CD4-positive, alpha-beta T cell (primary cell): ENCODE results near the gene COL4A2. TPM values are rescaled to one million over a fixed set of nuclear protein-coding genes. Genes with fewer than 3 reads are reported as not detected.

Source experiments
- ATAC-seq: fragments of 200-7000 bp; cut with Tn5 transposase; one replicate; pipeline ENCODE4 v1.10.0; 2022; ENCODE audit warnings: mild to moderate bottlenecking; ENCODE audit not compliant: poor library complexity
- CTCF ChIA-PET: fragments of 350-600 bp; sonication (Branson Sonifier 250); formaldehyde crosslinking; loops from one replicate; lab custom pipeline; 2021; ENCODE audit warnings: antibody characterized with exemption, inconsistent platforms; lab: Charles Lee
- POLR2A ChIA-PET: fragments of 350-600 bp; sonication (Branson Sonifier 250); formaldehyde crosslinking; loops from one replicate; lab custom pipeline; 2021; ENCODE audit warnings: antibody characterized with exemption, inconsistent platforms; lab: Charles Lee
- DNase-seq, 14 experiments: peaks; one replicate each; pipeline ENCODE4 v3.0.0-alpha.2; 2013 to 2020; ENCODE audit warnings: mixed read lengths in 2 of 14
- H3K27ac ChIP-seq, 2 donors: one replicate each; pipeline versions ENCODE4 v1.5.1 to v1.7.0; 2013; ENCODE audit warnings: low read length in 2 of 2, low read depth in 1 of 2, mild to moderate bottlenecking in 1 of 2
- H3K27me3 ChIP-seq, 2 experiments: 1 replicate in 1 of 2; 2 replicates in 1 of 2; pipeline versions ENCODE4 v1.6.1 to v1.7.0; 2013; ENCODE audit warnings: low read length in 2 of 2, control low read depth in 1 of 2, mild to moderate bottlenecking in 1 of 2, moderate library complexity in 1 of 2; ENCODE audit not compliant: insufficient read depth in 2 of 2, control insufficient read depth in 1 of 2
- H3K36me3 ChIP-seq: one replicate; pipeline ENCODE4 v1.6.1; 2013; ENCODE audit warnings: low read length, control low read depth; ENCODE audit not compliant: insufficient read depth
- H3K4me1 ChIP-seq: one replicate; pipeline ENCODE4 v1.6.1; 2013; ENCODE audit warnings: low read length, control low read depth; ENCODE audit not compliant: insufficient read depth
- H3K4me3 ChIP-seq: one replicate; pipeline ENCODE4 v1.5.1; 2013; ENCODE audit warnings: mild to moderate bottlenecking, low read length, moderate library complexity
- H3K9me3 ChIP-seq, 2 experiments: 1 replicate in 1 of 2; 2 replicates in 1 of 2; pipeline versions ENCODE4 v1.6.1 to v1.7.0; 2013; ENCODE audit warnings: low read length in 2 of 2, mild to moderate bottlenecking in 2 of 2, control low read depth in 1 of 2, moderate library complexity in 1 of 2; ENCODE audit not compliant: control insufficient read depth in 1 of 2, insufficient read depth in 1 of 2
- H3K27ac Mint-ChIP-seq: one replicate; pipeline ENCODE4 v1.8.0; 2020; ENCODE audit warnings: mixed read lengths
- H3K27me3 Mint-ChIP-seq: one replicate; pipeline ENCODE4 v1.8.0; 2021; ENCODE audit warnings: mixed read lengths
- H3K36me3 Mint-ChIP-seq: one replicate; pipeline ENCODE4 v1.8.0; 2021; ENCODE audit warnings: low read depth, mixed read lengths
- H3K4me1 Mint-ChIP-seq: one replicate; pipeline ENCODE4 v1.8.0; 2021; ENCODE audit warnings: low read depth, mixed read lengths
- H3K4me3 Mint-ChIP-seq: one replicate; pipeline ENCODE4 v1.8.0; 2020; ENCODE audit warnings: mild to moderate bottlenecking, mixed read lengths
- H3K9me3 Mint-ChIP-seq: one replicate; pipeline ENCODE4 v1.8.0; 2020; ENCODE audit warnings: mixed read lengths
- intact Hi-C, 2 experiments: fragments of 100-400 bp; cut with DNase I in 1 of 2; cut with micrococcal nuclease in 1 of 2; formaldehyde crosslinking; loops; one replicate each; pipeline versions ENCODE4 v1.15.1 to v1.9.0; 2023 to 2025; cut with DNase I, micrococcal nuclease
- total RNA-seq, 174 experiments: library from RNA in 2 of 174; stranded (reverse) in 2 of 174; gene quantifications; one replicate each; pipeline ENCODE4 v1.2.3 and lab custom pipeline; 2021 to 2026
- TF ChIP-seq, protein P1 (sequence below): fragments of 200-600 bp; IDR thresholded peaks from one replicate; pipeline ENCODE4 v1.8.0; 2022; ENCODE audit warnings: antibody characterized with exemption, mild to moderate bottlenecking

COL4A2 gene
- total RNA-seq, 2 experiments from 2014 or later, result not detected

DNA sequence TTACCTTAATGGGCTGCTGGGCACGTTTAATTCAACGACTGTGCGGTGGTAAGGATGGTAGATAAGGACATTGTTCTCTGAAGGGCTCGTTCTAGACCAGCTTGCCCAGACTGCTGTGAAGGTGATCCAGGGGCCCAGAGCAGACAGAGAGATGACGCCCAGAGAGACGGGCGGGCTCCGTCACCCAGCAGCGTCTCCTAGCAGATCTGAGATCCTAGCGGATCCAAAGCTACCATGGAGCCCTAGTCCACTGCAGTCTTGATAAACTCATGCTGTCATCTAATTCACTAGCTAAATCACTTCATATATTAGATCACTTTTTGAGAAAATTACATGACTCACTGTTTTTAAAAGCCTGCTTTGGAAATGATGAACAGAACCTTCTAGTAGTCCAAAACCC lies 21.5 kb downstream of the COL4A2 start:
- POLR2A ChIA-PET, result no interaction called here
- H3K27me3 Mint-ChIP-seq, result peaks cover 69% of the 10 kb centered on the region
- H3K4me1 ChIP-seq, result no peaks in the 10 kb centered on the region

DNA sequence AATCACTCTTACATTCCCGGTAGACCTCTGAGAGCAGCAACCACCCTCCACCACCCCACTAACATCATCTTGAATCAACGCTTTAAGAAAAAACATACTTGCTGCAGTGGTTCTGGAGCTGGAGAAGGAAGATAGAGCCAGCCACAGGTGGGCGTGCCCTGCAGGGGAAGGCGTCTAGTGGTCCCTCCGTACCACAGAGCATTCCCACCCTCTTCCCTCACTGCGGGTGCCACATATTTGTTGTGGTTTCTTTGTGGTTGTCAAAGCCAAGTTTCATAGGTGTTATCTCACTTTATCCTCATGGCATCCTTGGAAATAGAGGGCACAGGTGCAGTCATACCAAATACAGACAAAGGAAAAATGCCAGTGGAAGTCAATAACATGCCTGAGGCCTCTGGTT lies 22.2 kb downstream of the COL4A2 start:
- no peak for ATAC-seq

More for the DNA sequence above, 21.5 kb downstream of the COL4A2 start:
- Mint-ChIP-seq H3K36me3 (no peaks in the 10 kb centered on the region), H3K27ac (no peak overlapping the region), H3K4me3 (no peak overlapping the region), H3K4me1 (no peaks in the 10 kb centered on the region), H3K9me3 (no peaks in the 10 kb centered on the region)
- H3K9me3 ChIP-seq, result peaks cover 0 to 10% of the 10 kb centered on the region in 2 experiments
- DNase-seq, result no peak
- H3K27me3 ChIP-seq, result peaks cover 2 to 21% of the 10 kb centered on the region in 2 experiments
- H3K36me3 ChIP-seq, result no peaks in the 10 kb centered on the region
- H3K4me3 ChIP-seq, result no peak overlapping the region
- TF ChIP-seq, protein P1, sequence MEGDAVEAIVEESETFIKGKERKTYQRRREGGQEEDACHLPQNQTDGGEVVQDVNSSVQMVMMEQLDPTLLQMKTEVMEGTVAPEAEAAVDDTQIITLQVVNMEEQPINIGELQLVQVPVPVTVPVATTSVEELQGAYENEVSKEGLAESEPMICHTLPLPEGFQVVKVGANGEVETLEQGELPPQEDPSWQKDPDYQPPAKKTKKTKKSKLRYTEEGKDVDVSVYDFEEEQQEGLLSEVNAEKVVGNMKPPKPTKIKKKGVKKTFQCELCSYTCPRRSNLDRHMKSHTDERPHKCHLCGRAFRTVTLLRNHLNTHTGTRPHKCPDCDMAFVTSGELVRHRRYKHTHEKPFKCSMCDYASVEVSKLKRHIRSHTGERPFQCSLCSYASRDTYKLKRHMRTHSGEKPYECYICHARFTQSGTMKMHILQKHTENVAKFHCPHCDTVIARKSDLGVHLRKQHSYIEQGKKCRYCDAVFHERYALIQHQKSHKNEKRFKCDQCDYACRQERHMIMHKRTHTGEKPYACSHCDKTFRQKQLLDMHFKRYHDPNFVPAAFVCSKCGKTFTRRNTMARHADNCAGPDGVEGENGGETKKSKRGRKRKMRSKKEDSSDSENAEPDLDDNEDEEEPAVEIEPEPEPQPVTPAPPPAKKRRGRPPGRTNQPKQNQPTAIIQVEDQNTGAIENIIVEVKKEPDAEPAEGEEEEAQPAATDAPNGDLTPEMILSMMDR, result no peak
- H3K27ac ChIP-seq, result no peak overlapping the region
- CTCF ChIA-PET, result no interaction called here
- ATAC-seq, result no peak
- intact Hi-C loops, result no loop called here

DNA sequence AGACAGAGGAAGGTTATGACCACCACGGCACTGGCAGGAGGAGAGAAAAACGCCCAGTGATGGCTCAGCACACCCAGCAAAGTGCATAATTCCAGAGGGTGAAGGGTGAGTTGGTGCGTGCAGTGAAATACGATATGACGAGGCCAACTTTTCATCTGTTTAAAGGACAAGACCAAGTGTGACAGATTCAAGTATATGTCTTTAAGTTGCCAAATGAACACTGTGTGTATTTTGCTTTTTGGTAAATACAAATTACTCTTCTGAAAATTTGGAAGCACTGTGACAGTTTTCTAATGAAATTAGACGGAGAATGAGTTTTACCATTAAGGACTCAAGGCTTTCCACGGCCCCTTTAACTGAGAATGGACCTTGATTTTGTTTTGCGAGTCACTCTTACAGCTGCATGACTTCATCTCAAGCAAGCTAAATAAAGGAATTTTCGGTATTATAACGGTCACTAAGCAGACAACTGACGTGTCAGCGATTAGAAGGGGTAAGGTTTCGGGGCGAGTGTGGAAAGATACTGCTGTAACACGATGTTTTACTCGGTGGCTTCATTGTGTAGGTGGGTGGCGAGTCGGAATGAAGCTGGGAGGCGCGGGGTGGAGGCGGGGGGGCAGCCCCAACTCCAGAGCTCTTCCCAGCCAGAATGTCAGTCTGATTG lies 22.8 kb downstream of the COL4A2 start:
- Histone ChIP-seq H3K27ac (no peak overlapping the region), H3K27me3 (peaks cover 2 to 9% of the 10 kb centered on the region in 2 experiments), H3K36me3 (no peaks in the 10 kb centered on the region), H3K4me1 (no peaks in the 10 kb centered on the region), H3K4me3 (no peak overlapping the region), H3K9me3 (peaks cover 0 to 16% of the 10 kb centered on the region in 2 experiments)
- Mint-ChIP-seq H3K36me3 (no peaks in the 10 kb centered on the region), H3K4me3 (no peak overlapping the region), H3K4me1 (no peaks in the 10 kb centered on the region), H3K27me3 (peaks cover 64% of the 10 kb centered on the region), H3K27ac (no peak overlapping the region), H3K9me3 (no peaks in the 10 kb centered on the region)
- TF ChIP-seq, protein P1, result no peak
- ATAC-seq, result no peak
- POLR2A ChIA-PET, result no interaction called here
- intact Hi-C loops, result no loop called here
- CTCF ChIA-PET, result no interaction called here
- no peak for DNase-seq

More for the DNA sequence above, 22.2 kb downstream of the COL4A2 start:
- Histone ChIP-seq H3K4me3 (no peak overlapping the region), H3K4me1 (no peaks in the 10 kb centered on the region), H3K9me3 (peaks cover 0 to 12% of the 10 kb centered on the region in 2 experiments), H3K27ac (no peak overlapping the region), H3K36me3 (no peaks in the 10 kb centered on the region), H3K27me3 (peaks cover 2 to 14% of the 10 kb centered on the region in 2 experiments)
- Mint-ChIP-seq H3K4me1 (no peaks in the 10 kb centered on the region), H3K4me3 (no peak overlapping the region), H3K27ac (no peak overlapping the region), H3K36me3 (no peaks in the 10 kb centered on the region), H3K9me3 (no peaks in the 10 kb centered on the region), H3K27me3 (peaks cover 63% of the 10 kb centered on the region)
- ChIA-PET CTCF (no interaction called here), POLR2A (no interaction called here)
- DNase-seq, result no peak
- TF ChIP-seq, protein P1, result no peak
- intact Hi-C loops, result no loop called here
